ENCODE data around the gene CCDC57.

Gene CCDC57

GRCh38 chr17:82180776-82181528, 31.7 kb downstream of the CCDC57 start:
- H3K4me2 ChIP-seq (ENCODE audit: low read length) = no peak overlapping the region
- TF ChIP-seq, protein P1, sequence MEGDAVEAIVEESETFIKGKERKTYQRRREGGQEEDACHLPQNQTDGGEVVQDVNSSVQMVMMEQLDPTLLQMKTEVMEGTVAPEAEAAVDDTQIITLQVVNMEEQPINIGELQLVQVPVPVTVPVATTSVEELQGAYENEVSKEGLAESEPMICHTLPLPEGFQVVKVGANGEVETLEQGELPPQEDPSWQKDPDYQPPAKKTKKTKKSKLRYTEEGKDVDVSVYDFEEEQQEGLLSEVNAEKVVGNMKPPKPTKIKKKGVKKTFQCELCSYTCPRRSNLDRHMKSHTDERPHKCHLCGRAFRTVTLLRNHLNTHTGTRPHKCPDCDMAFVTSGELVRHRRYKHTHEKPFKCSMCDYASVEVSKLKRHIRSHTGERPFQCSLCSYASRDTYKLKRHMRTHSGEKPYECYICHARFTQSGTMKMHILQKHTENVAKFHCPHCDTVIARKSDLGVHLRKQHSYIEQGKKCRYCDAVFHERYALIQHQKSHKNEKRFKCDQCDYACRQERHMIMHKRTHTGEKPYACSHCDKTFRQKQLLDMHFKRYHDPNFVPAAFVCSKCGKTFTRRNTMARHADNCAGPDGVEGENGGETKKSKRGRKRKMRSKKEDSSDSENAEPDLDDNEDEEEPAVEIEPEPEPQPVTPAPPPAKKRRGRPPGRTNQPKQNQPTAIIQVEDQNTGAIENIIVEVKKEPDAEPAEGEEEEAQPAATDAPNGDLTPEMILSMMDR (IDR thresholded peaks at IDR 0.05; ENCODE audit: low read depth, low read length) = no peak
- TF ChIP-seq EZH2phosphoT487 (IDR thresholded peaks at IDR 0.05; ENCODE audit: low read depth) = no peak
- H2AFZ ChIP-seq (ENCODE audit: low read depth, low read length) = no peak overlapping the region
- H4K20me1 ChIP-seq (ENCODE audit: insufficient read depth, low read length) = no peaks in the 10 kb centered on the region
- no peaks in the 10 kb centered on the region for H3K9me3 ChIP-seq (ENCODE audit: insufficient read depth, low read length)
- H3K4me1 ChIP-seq (ENCODE audit: low read length) = peaks cover 4% of the 10 kb centered on the region
- H3K9ac ChIP-seq (ENCODE audit: low read length) = no peak overlapping the region
- no peaks in the 10 kb centered on the region for H3K27me3 ChIP-seq (ENCODE audit: low read depth, low read length)
- H3K27ac ChIP-seq (ENCODE audit: low read length) = no peak overlapping the region
- no peaks in the 10 kb centered on the region for H3K36me3 ChIP-seq (replicated peaks; ENCODE audit: low read depth, low read length)
- no peak overlapping the region for H3K4me3 ChIP-seq (ENCODE audit: low read length)
- H3K79me2 ChIP-seq (ENCODE audit: low read length) = no peaks in the 10 kb centered on the region

GRCh38 chr17:82179946-82180475, 32.6 kb downstream of the CCDC57 start:
- H3K9me3 ChIP-seq (ENCODE audit: insufficient read depth, low read length) = no peaks in the 10 kb centered on the region
- H3K27ac ChIP-seq (ENCODE audit: low read length) = no peak overlapping the region
- no peak overlapping the region for H2AFZ ChIP-seq (ENCODE audit: low read depth, low read length)
- H3K4me2 ChIP-seq (ENCODE audit: low read length) = no peak overlapping the region
- no peaks in the 10 kb centered on the region for H3K36me3 ChIP-seq (replicated peaks; ENCODE audit: low read depth, low read length)
- H3K4me3 ChIP-seq (ENCODE audit: low read length) = no peak overlapping the region
- no peaks in the 10 kb centered on the region for H3K79me2 ChIP-seq (ENCODE audit: low read length)
- H3K4me1 ChIP-seq (ENCODE audit: low read length) = no peaks in the 10 kb centered on the region
- H3K9ac ChIP-seq (ENCODE audit: low read length) = no peak overlapping the region
- TF ChIP-seq, protein P1 (IDR thresholded peaks at IDR 0.05; ENCODE audit: low read depth, low read length) = no peak
- no peak for TF ChIP-seq EZH2phosphoT487 (IDR thresholded peaks at IDR 0.05; ENCODE audit: low read depth)
- no peaks in the 10 kb centered on the region for H4K20me1 ChIP-seq (ENCODE audit: insufficient read depth, low read length)
- no peaks in the 10 kb centered on the region for H3K27me3 ChIP-seq (ENCODE audit: low read depth, low read length)

DNA sequence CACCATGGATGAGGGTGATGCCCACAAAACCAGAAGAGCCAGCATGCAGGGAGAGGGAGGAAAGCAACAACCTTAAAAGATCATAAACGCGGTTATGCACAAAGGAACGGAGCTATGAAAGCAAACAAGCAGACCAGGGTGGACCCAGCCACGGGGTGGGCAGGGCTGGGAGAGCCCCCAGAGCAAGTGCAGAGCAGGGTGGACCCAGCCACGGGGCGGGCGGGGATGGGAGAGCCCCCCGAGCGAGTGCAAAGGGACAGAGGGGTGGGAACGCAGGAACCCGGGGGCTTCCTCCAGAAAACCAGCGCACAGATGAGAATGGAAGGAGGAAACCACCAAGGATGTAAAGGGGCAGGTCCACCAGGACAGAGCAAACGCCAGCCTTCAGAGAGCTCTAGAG, 33.2 kb downstream of the CCDC57 start:
- no peaks in the 10 kb centered on the region for H3K9me3 ChIP-seq (ENCODE audit: insufficient read depth, low read length)
- no peaks in the 10 kb centered on the region for H3K36me3 ChIP-seq (replicated peaks; ENCODE audit: low read depth, low read length)
- TF ChIP-seq EZH2phosphoT487 (IDR thresholded peaks at IDR 0.05; ENCODE audit: low read depth) = no peak
- TF ChIP-seq, protein P1 (IDR thresholded peaks at IDR 0.05; ENCODE audit: low read depth, low read length) = no peak
- no peaks in the 10 kb centered on the region for H3K79me2 ChIP-seq (ENCODE audit: low read length)
- H3K4me3 ChIP-seq (ENCODE audit: low read length) = no peak overlapping the region
- no peaks in the 10 kb centered on the region for H3K27me3 ChIP-seq (ENCODE audit: low read depth, low read length)
- H2AFZ ChIP-seq (ENCODE audit: low read depth, low read length) = no peak overlapping the region
- H3K27ac ChIP-seq (ENCODE audit: low read length) = no peak overlapping the region
- H3K4me1 ChIP-seq (ENCODE audit: low read length) = no peaks in the 10 kb centered on the region
- H3K9ac ChIP-seq (ENCODE audit: low read length) = no peak overlapping the region
- H3K4me2 ChIP-seq (ENCODE audit: low read length) = no peak overlapping the region
- H4K20me1 ChIP-seq (ENCODE audit: insufficient read depth, low read length) = no peaks in the 10 kb centered on the region

GRCh38 chr17:82178499-82179261, 34.0 kb downstream of the CCDC57 start:
- Histone ChIP-seq H3K4me1 (ENCODE audit: low read length) (no peaks in the 10 kb centered on the region), H3K79me2 (ENCODE audit: low read length) (no peaks in the 10 kb centered on the region), H3K4me2 (ENCODE audit: low read length) (no peak overlapping the region), H4K20me1 (ENCODE audit: insufficient read depth, low read length) (no peaks in the 10 kb centered on the region), H3K4me3 (ENCODE audit: low read length) (no peak overlapping the region), H3K36me3 (replicated peaks; ENCODE audit: low read depth, low read length) (no peaks in the 10 kb centered on the region), H3K9ac (ENCODE audit: low read length) (no peak overlapping the region), H2AFZ (ENCODE audit: low read depth, low read length) (no peak overlapping the region), H3K27me3 (ENCODE audit: low read depth, low read length) (no peaks in the 10 kb centered on the region), H3K27ac (ENCODE audit: low read length) (no peak overlapping the region), H3K9me3 (ENCODE audit: insufficient read depth, low read length) (no peaks in the 10 kb centered on the region)
- no peak for TF ChIP-seq EZH2phosphoT487 (IDR thresholded peaks at IDR 0.05; ENCODE audit: low read depth)
- TF ChIP-seq, protein P1 (IDR thresholded peaks at IDR 0.05; ENCODE audit: low read depth, low read length) = no peak

Data from OCI-LY3 (cell line).